GM19328 (cell line): Measurements from ENCODE around the gene DNAJC16.

Experiments
- ATAC-seq: cut with Tn5 transposase; IDR thresholded peaks from one replicate; pipeline ENCODE4 v1.9.1; 2021; ENCODE audit warnings: mild to moderate bottlenecking, moderate library complexity; ENCODE audit not compliant: unreplicated experiment

DNAJC16 gene

DNA sequence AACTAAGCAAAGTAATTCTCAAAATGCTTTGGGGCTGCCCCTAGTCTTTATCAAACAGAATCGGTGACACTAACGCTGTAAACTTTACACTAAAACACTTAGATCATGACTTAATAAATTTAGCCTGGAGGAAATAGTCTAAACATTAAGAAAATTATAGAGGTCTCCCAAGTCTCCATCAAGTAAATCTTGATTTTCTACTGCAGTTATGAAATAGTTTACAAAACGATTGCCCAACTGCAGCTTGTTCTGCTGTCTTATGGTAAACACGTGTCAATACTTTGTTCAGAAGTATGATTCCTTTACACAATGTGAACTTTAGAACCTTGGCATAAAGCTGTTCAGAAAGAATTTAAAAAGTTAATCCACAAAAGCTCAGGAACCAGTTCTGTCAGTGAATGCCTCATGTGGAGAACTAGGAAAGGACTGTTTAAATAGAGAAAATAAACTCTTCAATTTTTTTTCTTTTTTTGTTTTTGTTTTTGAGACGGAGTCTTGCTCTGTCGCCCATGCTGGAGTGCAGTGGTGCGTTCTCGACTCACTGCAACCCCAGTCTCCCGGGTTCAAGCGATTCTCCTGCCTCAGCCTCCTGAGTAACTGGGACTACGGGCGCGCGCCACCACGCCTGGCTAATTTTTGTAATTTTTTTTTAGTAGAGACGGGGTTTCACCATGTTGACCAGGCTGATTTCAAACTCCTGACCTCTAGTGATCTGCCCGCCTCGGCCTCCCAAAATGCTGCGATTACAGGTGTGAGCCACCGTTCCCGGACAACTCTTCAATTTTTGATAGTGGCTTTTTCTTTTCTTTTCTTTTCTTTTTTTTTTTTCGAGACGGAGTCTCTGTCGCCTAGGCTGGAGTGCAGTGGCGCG lies 92.2 kb downstream of the DNAJC16 start:
- ATAC-seq: no peak

DNA sequence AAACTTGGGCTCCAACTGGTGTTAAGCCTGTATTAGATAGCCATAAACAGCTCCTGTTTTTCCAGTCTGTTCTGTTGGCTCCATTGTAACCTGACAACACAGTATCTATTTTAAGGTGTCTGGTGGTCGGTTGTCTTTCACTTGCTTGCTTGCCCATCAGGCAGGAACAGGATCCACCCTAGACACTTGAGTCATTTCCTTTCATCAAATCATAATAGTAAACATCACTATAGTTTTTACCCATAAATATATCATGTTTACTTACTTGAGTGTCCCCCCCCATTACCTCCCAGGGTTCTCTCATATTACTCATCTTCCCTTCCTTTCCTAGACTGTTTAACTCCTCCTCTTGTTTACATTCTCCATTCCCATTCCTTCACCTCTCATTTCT lies 93.5 kb downstream of the DNAJC16 start:
- ATAC-seq: no peak

DNA sequence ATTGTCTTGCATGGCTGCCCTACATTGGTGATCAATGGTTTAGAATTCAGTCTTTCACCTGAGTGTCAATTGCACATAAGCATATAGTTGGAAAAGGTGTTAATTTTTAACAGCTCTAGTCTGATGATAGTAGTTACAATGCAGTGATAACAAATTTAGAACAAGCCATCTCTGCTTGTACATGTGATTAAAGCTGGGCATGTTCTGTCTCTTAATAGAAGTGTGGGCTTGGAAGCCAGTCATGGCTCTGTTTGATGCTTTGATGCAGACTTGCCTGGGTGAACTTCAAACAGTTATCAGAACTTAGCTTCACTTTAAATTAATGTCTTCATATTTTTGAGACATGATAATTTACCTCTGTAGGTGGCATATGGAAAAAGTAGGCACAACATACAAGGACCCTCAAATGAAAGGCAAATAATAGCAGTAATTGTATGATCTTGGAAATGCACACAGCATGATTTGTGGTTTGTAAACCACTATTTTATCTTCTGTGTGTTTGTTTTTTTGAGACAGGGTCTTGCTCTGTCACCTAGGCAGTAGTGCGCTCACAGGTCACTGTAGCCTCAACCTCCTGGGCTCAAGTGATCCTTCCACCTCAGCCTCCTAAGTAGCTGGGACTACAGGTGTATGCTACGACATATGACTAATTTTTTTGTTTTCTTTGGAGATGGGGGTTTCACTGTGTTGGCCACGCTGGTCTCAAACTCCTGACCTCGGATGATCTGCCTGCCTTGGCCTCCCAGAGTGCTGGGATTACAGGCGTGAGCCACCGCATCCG lies 94.4 kb downstream of the DNAJC16 start:
- no peak for ATAC-seq

DNA sequence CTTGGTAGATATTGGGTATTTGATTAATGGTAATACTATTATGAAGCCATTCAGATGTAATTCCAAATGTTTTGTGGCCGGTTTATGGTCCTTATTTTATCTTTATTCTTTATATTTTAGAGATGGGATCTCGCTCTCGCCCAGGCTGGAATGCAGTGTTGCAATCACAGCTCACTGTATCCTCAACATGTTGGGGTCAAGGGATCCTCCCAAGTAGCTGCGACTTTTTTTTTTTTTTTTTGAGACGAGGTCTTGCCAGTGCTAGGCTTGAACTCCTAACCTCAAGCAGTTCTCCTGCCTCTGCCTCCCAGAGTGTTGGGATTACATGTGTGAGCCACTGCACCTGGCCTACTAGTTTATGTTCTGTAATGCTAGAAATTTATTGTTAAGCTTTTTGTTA lies 95.3 kb downstream of the DNAJC16 start:
- ATAC-seq: no peak

DNA sequence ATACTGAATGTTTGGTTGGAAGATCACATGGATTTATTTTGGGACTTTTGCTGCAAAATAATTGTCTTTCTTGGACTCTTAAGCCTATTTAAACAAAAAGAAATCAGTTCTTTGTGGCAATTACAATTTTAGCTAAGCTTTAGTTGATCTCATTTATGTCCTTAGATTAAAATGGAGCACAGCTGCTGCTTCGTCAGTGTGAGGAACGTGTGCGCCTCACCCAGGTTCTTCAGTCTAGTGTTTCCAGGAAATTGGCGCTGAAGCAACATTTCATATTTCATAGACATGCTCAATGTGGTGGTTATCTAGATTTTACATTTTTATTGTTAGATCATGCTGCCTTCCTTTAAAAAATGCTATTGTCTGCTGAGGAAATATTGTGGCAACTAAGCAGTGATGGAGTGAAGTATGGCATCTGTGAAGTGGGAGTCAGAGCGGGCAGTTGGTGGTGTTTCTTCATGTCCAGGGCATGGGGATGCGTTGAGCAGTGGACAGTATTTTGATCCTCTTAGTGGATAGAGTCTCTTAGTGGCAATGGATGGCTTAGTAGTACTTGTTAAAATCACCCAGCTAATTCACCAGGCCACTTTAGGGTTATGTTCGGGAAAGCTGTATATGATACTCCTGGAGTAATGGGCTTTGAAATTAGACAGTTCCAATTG lies 96.2 kb downstream of the DNAJC16 start:
- ATAC-seq: no peak

DNA sequence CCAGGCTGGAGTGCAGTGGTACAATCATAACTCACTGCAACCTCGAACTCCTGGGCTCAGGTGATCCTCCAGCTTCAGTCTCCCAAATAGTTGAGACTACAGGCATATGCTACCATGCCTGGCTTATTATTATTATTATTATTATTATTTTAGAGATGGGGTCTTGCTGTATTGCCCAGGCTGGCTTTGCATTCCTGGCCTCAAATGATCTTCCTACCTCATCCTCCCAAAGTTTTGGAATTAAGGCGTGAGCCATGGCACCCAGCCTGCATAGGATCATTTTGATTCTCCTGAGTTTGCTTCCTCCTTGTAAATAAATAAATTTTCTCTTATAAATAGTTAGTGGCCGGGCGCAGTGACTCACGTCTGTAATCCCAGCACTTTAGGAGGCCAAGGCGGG lies 96.8 kb downstream of the DNAJC16 start:
- no peak for ATAC-seq

DNA sequence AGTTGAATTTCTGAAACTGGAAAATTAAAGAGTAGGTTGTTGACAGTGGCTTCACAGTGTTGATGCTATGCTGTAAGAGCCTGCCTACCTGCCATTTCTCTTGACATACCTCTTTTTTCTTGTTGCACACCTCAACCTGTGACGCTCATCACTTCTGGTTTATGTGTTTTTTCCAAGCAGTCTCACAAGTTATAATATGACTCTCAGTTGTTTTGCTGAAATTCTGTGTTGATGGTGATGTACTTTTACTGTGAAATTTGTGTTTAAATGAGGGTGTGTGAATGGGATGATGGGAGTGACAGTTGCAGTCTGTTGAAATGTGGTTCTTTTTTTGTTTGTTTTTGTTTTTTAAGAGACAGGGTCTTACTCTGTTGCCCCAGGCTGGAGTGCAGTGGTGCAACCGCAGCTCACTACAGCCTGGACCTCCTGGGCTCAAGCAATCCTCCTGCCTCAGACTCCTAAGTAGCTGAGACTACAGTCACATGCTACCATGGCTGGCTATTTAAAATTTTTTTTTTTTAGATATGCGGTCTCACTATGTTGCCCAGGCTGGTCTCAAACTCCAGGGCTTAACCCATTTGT lies 97.6 kb downstream of the DNAJC16 start:
- ATAC-seq: no peak

DNA sequence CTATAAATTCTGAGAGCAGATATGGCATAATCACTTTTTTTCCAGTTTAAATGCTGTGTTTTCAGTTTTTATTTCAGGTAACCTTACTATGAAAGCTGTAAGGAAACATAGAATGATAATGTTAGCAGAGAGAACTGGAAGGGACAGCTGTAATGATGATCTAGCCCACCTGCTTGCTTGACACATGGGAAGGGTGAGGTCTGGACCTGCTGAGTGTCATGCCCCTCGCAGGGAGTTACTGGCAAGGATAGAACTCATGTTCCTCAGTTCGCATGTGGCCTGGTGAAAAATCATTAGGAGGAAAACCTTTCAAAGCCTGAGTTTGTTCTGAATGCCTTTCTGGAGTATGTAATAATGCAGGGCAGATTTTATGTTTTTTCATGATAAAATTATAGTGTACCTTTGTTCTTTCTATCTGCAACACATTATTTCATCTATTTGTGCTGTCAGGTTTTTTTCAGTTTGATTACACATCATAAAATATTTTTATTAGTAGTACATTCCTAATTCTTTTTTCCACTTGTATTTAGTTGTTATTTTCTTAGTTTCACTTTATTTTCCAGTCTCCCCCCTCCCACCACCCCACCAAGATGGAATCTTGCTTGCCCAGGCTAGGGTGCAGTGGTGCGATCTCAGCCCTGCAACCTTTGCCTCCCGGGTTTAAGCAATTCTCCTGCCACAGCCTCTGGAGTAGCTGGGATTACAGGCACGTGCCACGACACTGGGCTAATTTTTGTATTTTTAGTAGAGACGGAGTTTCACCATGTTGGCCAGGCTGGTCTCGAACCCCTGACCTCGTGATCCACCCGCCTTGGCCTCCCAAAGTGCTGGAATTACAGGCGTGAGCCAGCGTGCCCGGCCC lies 98.6 kb downstream of the DNAJC16 start:
- ATAC-seq: no peak
